ENCODE results near the gene OPCML. TPM values are rescaled to one million over a fixed set of nuclear protein-coding genes. Genes with fewer than 3 reads are reported as not detected.

OPCML gene
- total and polyA plus RNA-seq, 2 experiments from 2014 or later, result 1.2 to 4.4 TPM

GRCh38 chr11:133014337-133014736 is 518.0 kb downstream of the OPCML start (continued):
- no peak for TF ChIP-seq ZNF331 (CRISPR knock-in tag; IDR thresholded peaks at IDR 0.05; ENCODE audit: low read depth)

- Mint-ChIP-seq H3K27me3 (ENCODE audit: insufficient read depth, low read depth, poor library complexity) (peaks cover 2% of the 10 kb centered on the region), H3K27ac (no peak overlapping the region)
These were observed 519.5 kb downstream of the OPCML start for GRCh38 chr11:133012803-133013202.

More at GRCh38 chr11:133012803-133013202, 519.5 kb downstream of the OPCML start:
- TF ChIP-seq REST (IDR thresholded peaks at IDR 0.05; ENCODE audit: unreplicated experiment) (no peak), POLR2AphosphoS5 (IDR thresholded peaks at IDR 0.05; ENCODE audit: low read depth) (no peak), EZH2phosphoT487 (IDR thresholded peaks at IDR 0.05; ENCODE audit: unreplicated experiment) (no peak), NANOG (IDR thresholded peaks at IDR 0.05; ENCODE audit: borderline replicate concordance) (no peak), ZNF331 (CRISPR knock-in tag; IDR thresholded peaks at IDR 0.05; ENCODE audit: low read depth) (no peak), ZNF114 (CRISPR knock-in tag; IDR thresholded peaks at IDR 0.05) (no peak), STAT1 (IDR thresholded peaks at IDR 0.05; ENCODE audit: unreplicated experiment) (no peak), JUNB (IDR thresholded peaks at IDR 0.05; ENCODE audit: unreplicated experiment) (no peak), ZNF462 (CRISPR knock-in tag; IDR thresholded peaks at IDR 0.05) (no peak), CREB1 (CRISPR knock-in tag; IDR thresholded peaks at IDR 0.05; ENCODE audit: low read depth) (no peak), ETS1 (IDR thresholded peaks at IDR 0.05) (no peak), EZH2 (IDR thresholded peaks at IDR 0.05; ENCODE audit: low read depth, unreplicated experiment) (no peak), CTCF (conservative IDR thresholded peaks at IDR 0.05; ENCODE audit: low read depth in 2 of 2) (no peak)
- Histone ChIP-seq H3K79me2 (replicated peaks; ENCODE audit: insufficient read depth) (no peaks in the 10 kb centered on the region), H3K36me3 (ENCODE audit: insufficient read depth) (no peaks in the 10 kb centered on the region), H2AFZ (no peak overlapping the region), H3K27ac (ENCODE audit: low read depth) (no peak overlapping the region), H3K9me2 (ENCODE audit: insufficient read depth) (peaks cover 5% of the 10 kb centered on the region; the same call in 1 of the 2 replicates), H4K20me1 (replicated peaks; ENCODE audit: insufficient read depth) (no peaks in the 10 kb centered on the region), H3K4me1 (ENCODE audit: insufficient read depth) (peaks cover 14% of the 10 kb centered on the region), H3F3A (replicated peaks; ENCODE audit: low read depth) (no peaks in the 10 kb centered on the region), H3K4me3 (no peak overlapping the region), H3K27me3 (ENCODE audit: insufficient read depth) (no peaks in the 10 kb centered on the region), H3K4me2 (no peak overlapping the region)
- DNase-seq (ENCODE audit: low spot score) (no peak), ATAC-seq (no peak)
- Mint-ChIP-seq H3K4me1 (peaks cover 13% of the 10 kb centered on the region), H3K9me3 (no peaks in the 10 kb centered on the region), H3K4me3 (no peak overlapping the region), H3K36me3 (ENCODE audit: low read depth) (no peaks in the 10 kb centered on the region)

All from GM23338 (cell line).